MCF 10A (cell line): Measurements from ENCODE around the gene CCM2. TPM values are rescaled to one million over a fixed set of nuclear protein-coding genes. Genes with fewer than 3 reads are reported as not detected.

Experiments used
- BruUV-seq: library from RNA; stranded (reverse); fragments of 400-500 nt; replicated peaks from 2 replicates; lab custom pipeline; 2021; lab: Mats Ljungman, UMichigan
- CTCF ChIA-PET: fragments of 300-600 bp; sonication (Branson Sonifier 250); formaldehyde crosslinking; extraction: SDS; loops from one replicate; lab custom pipeline; 2021; ENCODE audit warnings: antibody characterized with exemption, inconsistent platforms; lab: Yijun Ruan, JAX
- POLR2A ChIA-PET: fragments of 300-600, 350-650 bp; sonication (Branson Sonifier 250); formaldehyde crosslinking; extraction: SDS; loops from one replicate; lab custom pipeline; 2020; ENCODE audit warnings: antibody characterized with exemption, inconsistent platforms; lab: Yijun Ruan, JAX
- DNase-seq: peaks from one replicate; pipeline ENCODE4 v3.0.0-alpha.2; 2018; ENCODE audit not compliant: unreplicated experiment
- H3K27ac Mint-ChIP-seq: one replicate; pipeline ENCODE4 v1.8.0; 2022; ENCODE audit warnings: mild to moderate bottlenecking, low read depth, mixed read lengths; ENCODE audit not compliant: unreplicated experiment
- H3K27me3 Mint-ChIP-seq: one replicate; pipeline ENCODE4 v1.8.0; 2022; ENCODE audit warnings: mixed read lengths; ENCODE audit not compliant: insufficient read depth, unreplicated experiment
- H3K36me3 Mint-ChIP-seq: one replicate; pipeline ENCODE4 v1.8.0; 2022; ENCODE audit warnings: mild to moderate bottlenecking, moderate library complexity, mixed read lengths; ENCODE audit not compliant: insufficient read depth, unreplicated experiment
- H3K4me1 Mint-ChIP-seq: one replicate; pipeline ENCODE4 v1.8.0; 2022; ENCODE audit warnings: mixed read lengths; ENCODE audit not compliant: insufficient read depth, unreplicated experiment
- H3K4me3 Mint-ChIP-seq: one replicate; pipeline ENCODE4 v1.8.0; 2022; ENCODE audit warnings: mild to moderate bottlenecking, moderate library complexity, mixed read lengths; ENCODE audit not compliant: unreplicated experiment
- H3K9me3 Mint-ChIP-seq: one replicate; pipeline ENCODE4 v1.8.0; 2022; ENCODE audit warnings: mixed read lengths; ENCODE audit not compliant: unreplicated experiment
- intact Hi-C: fragments of 100-400 bp; cut with micrococcal nuclease; formaldehyde crosslinking; loops from 2 replicates; pipeline ENCODE4 v1.14.1; 2022
- total RNA-seq: library from RNA; stranded (reverse); gene quantifications from 2 replicates; pipeline ENCODE4 v1.2.3, GENCODE V29; 2022
- TF ChIP-seq, protein P1 (sequence below): fragments of 200-600 bp; IDR thresholded peaks from one replicate; pipeline ENCODE4 v1.8.0; 2022; ENCODE audit warnings: antibody characterized with exemption, mild to moderate bottlenecking; ENCODE audit not compliant: unreplicated experiment

Gene CCM2
- total RNA-seq, 1 experiment from 2014 or later = 36.2 TPM

- peak; percentile 72 for DNase-seq
- no peaks in the 10 kb centered on the region for H3K9me3 Mint-ChIP-seq
- no peak overlapping the region for H3K4me3 Mint-ChIP-seq
- ChIA-PET POLR2A (interaction anchor here (0.6 to 2.1 kb wide), 10 partner anchors 16 to 373 kb away, joined by 3 to 21 read pairs (median 4); partner anchors contain the start of genes OGDH, PURB and TBRG4), CTCF (interaction anchor here (0.5 to 1.1 kb wide), 5 partner anchors 81 to 410 kb away, joined by 3 to 4 read pairs (median 3); no protein-coding TSS in a partner anchor)
- TSS peak; percentile 70 for BruUV-seq
- H3K27ac Mint-ChIP-seq = peak overlapping the region; percentile 59
- H3K4me1 Mint-ChIP-seq = peaks cover 37% of the 10 kb centered on the region
- H3K27me3 Mint-ChIP-seq = no peaks in the 10 kb centered on the region
- intact Hi-C loops = loop anchor here (10.0 kb wide), 1 partner anchor 95 kb away; the partner anchor contains the start of gene PURB
- H3K36me3 Mint-ChIP-seq = peaks cover 50% of the 10 kb centered on the region
- TF ChIP-seq, protein P1, sequence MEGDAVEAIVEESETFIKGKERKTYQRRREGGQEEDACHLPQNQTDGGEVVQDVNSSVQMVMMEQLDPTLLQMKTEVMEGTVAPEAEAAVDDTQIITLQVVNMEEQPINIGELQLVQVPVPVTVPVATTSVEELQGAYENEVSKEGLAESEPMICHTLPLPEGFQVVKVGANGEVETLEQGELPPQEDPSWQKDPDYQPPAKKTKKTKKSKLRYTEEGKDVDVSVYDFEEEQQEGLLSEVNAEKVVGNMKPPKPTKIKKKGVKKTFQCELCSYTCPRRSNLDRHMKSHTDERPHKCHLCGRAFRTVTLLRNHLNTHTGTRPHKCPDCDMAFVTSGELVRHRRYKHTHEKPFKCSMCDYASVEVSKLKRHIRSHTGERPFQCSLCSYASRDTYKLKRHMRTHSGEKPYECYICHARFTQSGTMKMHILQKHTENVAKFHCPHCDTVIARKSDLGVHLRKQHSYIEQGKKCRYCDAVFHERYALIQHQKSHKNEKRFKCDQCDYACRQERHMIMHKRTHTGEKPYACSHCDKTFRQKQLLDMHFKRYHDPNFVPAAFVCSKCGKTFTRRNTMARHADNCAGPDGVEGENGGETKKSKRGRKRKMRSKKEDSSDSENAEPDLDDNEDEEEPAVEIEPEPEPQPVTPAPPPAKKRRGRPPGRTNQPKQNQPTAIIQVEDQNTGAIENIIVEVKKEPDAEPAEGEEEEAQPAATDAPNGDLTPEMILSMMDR = no peak
Measured at GRCh38 chr7:44979481-44980392, 20.3 kb upstream of the CCM2 start.

DNA sequence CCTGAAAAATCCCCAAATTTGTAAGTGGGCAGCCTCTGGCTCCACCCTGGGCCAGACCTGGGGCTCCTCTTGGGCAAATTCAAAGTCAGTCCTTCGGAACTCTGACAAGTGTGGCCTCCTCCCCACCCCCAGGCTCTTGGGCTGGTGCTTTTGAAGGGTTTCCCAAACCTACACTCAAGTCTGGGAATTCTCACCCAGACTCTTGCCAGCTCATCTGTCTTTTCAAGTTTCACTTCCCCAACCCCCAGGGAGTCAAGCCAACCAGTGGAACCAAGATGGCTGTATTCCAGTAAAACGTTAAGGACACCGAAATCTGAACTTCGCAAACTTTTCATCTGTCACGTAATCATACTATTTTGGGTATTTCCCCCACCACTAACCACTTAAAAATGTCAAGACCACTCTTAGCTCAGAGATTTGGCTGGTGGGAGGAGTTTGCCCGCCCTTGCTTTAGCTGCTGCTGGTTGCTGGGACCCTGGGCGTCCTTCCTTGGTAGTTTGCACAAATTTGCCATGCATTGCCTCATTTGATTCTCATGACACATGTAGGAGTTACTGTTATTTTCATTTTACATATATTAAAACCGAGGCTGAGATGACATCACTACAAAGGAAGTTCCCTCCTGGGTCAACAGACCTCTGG, 19.5 kb upstream of the CCM2 start:
- Mint-ChIP-seq H3K4me3 (no peak overlapping the region), H3K9me3 (no peaks in the 10 kb centered on the region), H3K27me3 (no peaks in the 10 kb centered on the region), H3K27ac (peak overlapping the region; percentile 59), H3K4me1 (peaks cover 45% of the 10 kb centered on the region), H3K36me3 (peaks cover 58% of the 10 kb centered on the region)
- POLR2A ChIA-PET = interaction anchor here (0.9 to 2.2 kb wide), 9 partner anchors 10 to 374 kb away, joined by 3 to 21 read pairs (median 7); partner anchors contain the start of genes OGDH, PURB and TBRG4
- TF ChIP-seq, protein P1 = no peak
- CTCF ChIA-PET = interaction anchor here (0.5 to 1.0 kb wide), 6 partner anchors 9 to 411 kb away, joined by 3 to 4 read pairs (median 3); no protein-coding TSS in a partner anchor
- DNase-seq = peak; percentile 90
- no TSS peak for BruUV-seq
- intact Hi-C loops = loop anchor here (10.0 kb wide), 1 partner anchor 96 kb away; the partner anchor contains the start of gene PURB

- ChIA-PET POLR2A (interaction anchor here (0.6 to 2.2 kb wide), 5 partner anchors 9 to 279 kb away, joined by 3 to 15 read pairs (median 3); partner anchors contain the start of gene TBRG4), CTCF (interaction anchor here (0.7 to 1.0 kb wide), 3 partner anchors 9 to 175 kb away, joined by 3 to 4 read pairs (median 3); no protein-coding TSS in a partner anchor)
- Mint-ChIP-seq H3K27ac (peak overlapping the region; percentile 59), H3K36me3 (peaks cover 65% of the 10 kb centered on the region), H3K4me1 (peaks cover 46% of the 10 kb centered on the region), H3K4me3 (no peak overlapping the region), H3K27me3 (no peaks in the 10 kb centered on the region), H3K9me3 (no peaks in the 10 kb centered on the region)
- TF ChIP-seq, protein P1 = no peak
- no TSS peak for BruUV-seq
- intact Hi-C loops = loop anchor here (10.0 kb wide), 1 partner anchor 96 kb away; the partner anchor contains the start of gene PURB
- DNase-seq = no peak
Measured at GRCh38 chr7:44981035-44981706, 18.8 kb upstream of the CCM2 start.
